HG02981 (cell line): ENCODE measurements around the gene HS6ST2.

Experiments
- ATAC-seq: cut with Tn5 transposase; IDR thresholded peaks from one replicate; pipeline ENCODE4 v1.9.1; 2021; ENCODE audit warnings: mild to moderate bottlenecking, moderate library complexity; ENCODE audit not compliant: unreplicated experiment

HS6ST2 gene

GRCh38 chrX:132853040-132853439 lies 105.4 kb downstream of the HS6ST2 start:
- ATAC-seq = no peak

- no peak for ATAC-seq
These were observed 110.0 kb downstream of the HS6ST2 start for GRCh38 chrX:132848296-132848970.

- ATAC-seq = no peak
These were observed 115.1 kb downstream of the HS6ST2 start for GRCh38 chrX:132843363-132843762.

- ATAC-seq = no peak
These were observed 115.8 kb downstream of the HS6ST2 start for GRCh38 chrX:132842460-132843238.

- ATAC-seq = no peak
These were observed 120.5 kb downstream of the HS6ST2 start for GRCh38 chrX:132837967-132838366.

GRCh38 chrX:132837126-132837525 lies 121.3 kb downstream of the HS6ST2 start:
- no peak for ATAC-seq

- ATAC-seq = no peak
These were observed 122.0 kb downstream of the HS6ST2 start for GRCh38 chrX:132836471-132836870.

GRCh38 chrX:132834741-132835140 lies 123.7 kb downstream of the HS6ST2 start:
- ATAC-seq = no peak

- no peak for ATAC-seq
These were observed 124.3 kb downstream of the HS6ST2 start for GRCh38 chrX:132834109-132834508.

- ATAC-seq = no peak
These were observed 125.1 kb downstream of the HS6ST2 start for GRCh38 chrX:132833373-132833772.

- no peak for ATAC-seq
These were observed 127.0 kb downstream of the HS6ST2 start for GRCh38 chrX:132831336-132831973.

GRCh38 chrX:132822634-132823012 lies 135.8 kb downstream of the HS6ST2 start:
- peak; percentile 36 for ATAC-seq

- ATAC-seq = peak; percentile 78
These were observed 136.3 kb downstream of the HS6ST2 start for GRCh38 chrX:132821974-132822633.

GRCh38 chrX:132820675-132821074 lies 137.8 kb downstream of the HS6ST2 start:
- no peak for ATAC-seq

- ATAC-seq = no peak
These were observed 138.6 kb downstream of the HS6ST2 start for GRCh38 chrX:132819711-132820264.

GRCh38 chrX:132818638-132819037 lies 139.8 kb downstream of the HS6ST2 start:
- no peak for ATAC-seq

GRCh38 chrX:132815643-132816042 lies 142.8 kb downstream of the HS6ST2 start:
- ATAC-seq = no peak

GRCh38 chrX:132810964-132811712 lies 147.3 kb downstream of the HS6ST2 start:
- no peak for ATAC-seq

GRCh38 chrX:132810488-132810887 lies 147.9 kb downstream of the HS6ST2 start:
- ATAC-seq = no peak

GRCh38 chrX:132809581-132809980 lies 148.8 kb downstream of the HS6ST2 start:
- no peak for ATAC-seq
